ENCODE data around the gene MS4A6A.
"Not testable (repeated sequence)": the region's sequence is repeated elsewhere in the genome, so short reads cannot be mapped to it uniquely, and the experiment has no call there.

The MS4A6A gene

DNA sequence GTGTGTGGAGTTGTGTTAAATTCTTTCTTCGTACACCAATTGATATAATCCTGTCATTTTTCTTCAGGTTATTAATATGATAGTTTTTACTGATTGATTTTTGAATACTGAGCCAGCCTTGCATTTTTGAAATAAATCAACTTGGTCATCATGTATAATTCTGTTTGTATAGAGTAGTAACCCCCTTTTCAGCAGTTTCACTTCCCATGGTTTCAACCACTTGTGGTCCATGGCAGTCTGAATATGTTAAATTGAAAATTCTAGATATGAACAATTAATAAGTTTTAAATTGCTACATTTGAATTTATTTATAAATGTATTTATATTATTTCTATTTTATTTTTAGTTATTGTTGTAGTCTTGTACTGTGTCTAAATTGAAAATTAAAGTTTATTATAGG is 32.6 kb downstream of the MS4A6A start:
- TF ChIP-seq CTCF (IDR thresholded peaks at IDR 0.05; ENCODE audit: low read length, missing control alignments): no peak
- DNase-seq (ENCODE audit: low read depth): no peak
- H3K4me3 ChIP-seq (replicated peaks; ENCODE audit: low read depth, low read length): no peak overlapping the region

DNA sequence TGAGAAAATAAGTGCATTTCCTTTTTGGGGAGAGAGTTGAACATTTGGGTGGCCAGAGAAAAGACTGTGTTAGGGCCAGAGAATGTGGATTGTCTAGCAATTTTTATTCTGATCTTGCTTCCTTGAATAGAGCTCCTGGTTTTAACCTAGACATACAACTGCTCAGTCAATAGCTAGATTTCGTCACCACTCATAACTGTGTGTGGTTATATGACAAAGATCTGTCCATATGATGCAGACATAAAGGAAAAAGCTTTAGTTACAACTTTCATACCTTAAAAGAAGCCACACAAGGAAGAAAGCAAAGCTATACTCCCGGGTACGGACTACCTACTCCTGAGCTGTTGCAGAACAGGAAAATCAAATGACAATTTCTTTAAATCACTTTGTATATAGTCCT is 37.2 kb downstream of the MS4A6A start:
- no peak for TF ChIP-seq CTCF (IDR thresholded peaks at IDR 0.05; ENCODE audit: low read length, missing control alignments)
- H3K4me3 ChIP-seq (replicated peaks; ENCODE audit: low read depth, low read length): no peak overlapping the region
- DNase-seq (ENCODE audit: low read depth): no peak

DNA sequence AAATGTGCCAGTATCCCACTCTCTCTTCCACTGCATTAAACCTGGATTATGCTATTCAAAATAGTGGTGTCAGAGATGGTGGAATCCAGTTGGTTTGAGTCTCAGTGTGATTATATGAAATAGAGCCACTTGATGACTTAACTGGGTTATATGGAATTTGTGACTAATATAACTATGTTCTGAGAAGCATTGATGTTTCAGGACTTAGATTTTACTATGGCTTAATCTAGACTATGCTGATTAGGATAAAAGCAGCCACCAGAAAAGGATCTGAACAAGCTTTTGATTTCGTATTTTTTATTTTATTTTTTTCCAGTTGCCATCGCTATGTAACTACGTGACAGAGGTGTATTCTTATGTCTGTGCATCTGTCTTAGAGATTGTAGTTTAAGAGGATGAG is 39.1 kb downstream of the MS4A6A start:
- DNase-seq (ENCODE audit: low read depth): no peak
- no peak for TF ChIP-seq CTCF (IDR thresholded peaks at IDR 0.05; ENCODE audit: low read length, missing control alignments)
- no peak overlapping the region for H3K4me3 ChIP-seq (replicated peaks; ENCODE audit: low read depth, low read length)

DNA sequence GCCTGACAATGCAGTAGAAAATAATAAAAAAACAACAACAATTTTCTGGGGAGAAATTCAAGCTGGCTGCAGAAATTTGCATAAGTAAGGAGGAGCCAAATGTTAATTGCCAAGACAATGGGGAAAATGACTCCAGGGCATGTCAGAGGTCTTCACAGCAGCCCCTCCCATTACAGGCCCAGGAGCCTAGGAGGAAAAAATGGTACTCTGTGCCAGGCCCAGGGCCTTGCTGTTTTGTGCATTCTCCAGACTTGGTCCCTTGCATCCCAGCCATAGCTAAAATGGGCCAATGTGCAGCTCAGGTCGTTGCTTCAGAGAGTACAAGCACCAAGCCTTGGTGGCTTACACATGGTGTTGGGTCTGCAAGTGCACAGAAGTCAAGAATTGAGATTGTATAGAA is 49.0 kb downstream of the MS4A6A start:
- no peak for TF ChIP-seq CTCF (IDR thresholded peaks at IDR 0.05; ENCODE audit: low read length, missing control alignments)
- no peak overlapping the region for H3K4me3 ChIP-seq (replicated peaks; ENCODE audit: low read depth, low read length)
- DNase-seq (ENCODE audit: low read depth): no peak

GRCh38 chr11:60131912-60132311 is 51.0 kb downstream of the MS4A6A start:
- DNase-seq (ENCODE audit: low read depth): no peak
- no peak overlapping the region for H3K4me3 ChIP-seq (replicated peaks; ENCODE audit: low read depth, low read length)
- TF ChIP-seq CTCF (IDR thresholded peaks at IDR 0.05; ENCODE audit: low read length, missing control alignments): no peak

DNA sequence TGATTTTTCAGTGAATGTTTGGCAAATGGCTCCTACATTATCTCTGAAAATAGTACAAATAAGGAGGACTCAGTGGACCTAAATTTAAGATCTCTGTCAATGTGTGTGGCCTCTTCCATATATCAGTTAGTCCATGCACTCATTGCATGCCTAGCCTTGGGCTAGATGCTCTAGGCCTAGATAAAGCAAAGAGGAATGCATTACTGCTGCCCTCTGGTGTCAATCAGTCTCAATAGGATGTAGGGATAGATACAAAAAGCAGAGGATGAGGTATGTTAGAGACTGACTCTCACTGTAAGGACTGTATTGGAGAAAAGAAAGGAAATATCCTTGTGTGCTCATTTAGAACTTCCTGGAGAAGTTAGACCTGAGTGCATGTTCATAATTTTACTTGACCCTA is 52.4 kb downstream of the MS4A6A start:
- no peak overlapping the region for H3K4me3 ChIP-seq (replicated peaks; ENCODE audit: low read depth, low read length)
- TF ChIP-seq CTCF (IDR thresholded peaks at IDR 0.05; ENCODE audit: low read length, missing control alignments): no peak
- DNase-seq (ENCODE audit: low read depth): peak; percentile 3

DNA sequence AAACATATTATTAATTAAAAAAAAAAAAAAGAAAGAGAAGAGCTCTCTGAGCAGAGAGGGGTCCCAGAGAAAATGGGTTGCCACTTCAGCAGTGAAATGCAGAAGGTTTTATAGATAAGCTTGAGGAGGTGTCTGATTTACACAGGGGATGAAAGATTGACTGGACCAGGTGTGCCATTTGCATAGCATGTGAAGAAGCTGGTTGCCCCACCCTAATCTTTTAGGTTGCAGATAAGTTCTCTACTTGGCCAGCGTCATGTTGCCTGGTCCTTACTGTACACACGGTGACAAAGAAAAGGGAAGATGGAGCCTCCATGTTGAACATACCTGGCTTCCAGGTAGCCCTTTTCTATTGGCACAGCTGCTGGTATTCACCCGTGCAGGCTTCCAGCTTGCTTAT is 53.0 kb downstream of the MS4A6A start:
- TF ChIP-seq CTCF (IDR thresholded peaks at IDR 0.05; ENCODE audit: low read length, missing control alignments): no peak
- DNase-seq (ENCODE audit: low read depth): no peak
- no peak overlapping the region for H3K4me3 ChIP-seq (replicated peaks; ENCODE audit: low read depth, low read length)

DNA sequence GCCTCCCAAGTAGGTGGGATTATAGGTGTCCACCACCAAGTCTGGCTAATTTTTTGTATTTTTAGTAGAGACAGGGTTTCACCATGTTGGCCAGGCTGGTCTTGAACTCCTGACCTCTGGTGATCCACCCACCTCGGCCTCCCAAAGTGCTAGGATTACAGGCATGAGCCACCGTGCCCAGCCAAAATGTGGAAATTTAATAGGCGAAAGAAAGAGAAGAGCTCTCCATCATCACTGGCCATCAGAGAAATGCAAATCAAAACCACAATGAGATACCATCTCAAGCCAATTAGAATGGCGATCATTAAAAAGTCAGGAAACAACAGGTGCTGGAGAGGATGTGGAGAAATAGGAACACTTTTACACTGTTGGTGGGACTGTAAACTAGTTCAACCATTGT is 54.0 kb downstream of the MS4A6A start:
- H3K4me3 ChIP-seq (replicated peaks; ENCODE audit: low read depth, low read length); DNase-seq (ENCODE audit: low read depth): not testable (repeated sequence)
